MM.1S (cell line): ENCODE results near the gene GPSM1.

Source experiments
- CTCF ChIP-seq: fragments of 300-600 bp; sonication (generic); IDR thresholded peaks from 2 replicates; pipeline ENCODE4 v1.5.1; 2016; ENCODE audit warnings: antibody characterized with exemption, low read length, mixed read lengths
- EZH2 ChIP-seq: fragments of 300-600 bp; sonication (generic); optimal IDR thresholded peaks from 2 replicates; pipeline ENCODE3; 2017; ENCODE audit warnings: low read depth, mild to moderate bottlenecking, antibody characterized with exemption, low read length, mixed read lengths

GRCh38 chr9:136379401-136379800 is 52.1 kb downstream of the GPSM1 start:
- TF ChIP-seq CTCF (no peak), EZH2 (no peak)
